ENCODE measurements around the gene LHPP. TPM values are rescaled to one million over a fixed set of nuclear protein-coding genes. Genes with fewer than 3 reads are reported as not detected.

LHPP gene
- total and polyA plus RNA-seq, 10 of the 15 experiments (the other 5 are each of a cell fraction or from before 2014, with no cell fraction given): 0.79 to 9.8 (median 6.7) TPM

- TF ChIP-seq CREB1 (IDR thresholded peaks at IDR 0.05; ENCODE audit: low read depth): no peak
- TF ChIP-seq WRNIP1 (IDR thresholded peaks at IDR 0.05; ENCODE audit: borderline replicate concordance, low read depth, low read length): no peak
- no peak for TF ChIP-seq POLR2A (IDR thresholded peaks at IDR 0.05; ENCODE audit: low read depth, low read length)
- TF ChIP-seq YY1 (IDR thresholded peaks at IDR 0.05; ENCODE audit: low read depth, low read length): no peak
- TF ChIP-seq SKIL (IDR thresholded peaks at IDR 0.05; ENCODE audit: low read depth, poor library complexity, severe bottlenecking): no peak
- TF ChIP-seq STAT1 (conservative IDR thresholded peaks at IDR 0.05): no peak
- no peak for TF ChIP-seq IKZF2 (IDR thresholded peaks at IDR 0.05)
- no peak for TF ChIP-seq ZNF687 (IDR thresholded peaks at IDR 0.05)
- no peak for TF ChIP-seq CBX3 (IDR thresholded peaks at IDR 0.05; ENCODE audit: borderline replicate concordance, low read depth)
- no peak for TF ChIP-seq LARP7 (IDR thresholded peaks at IDR 0.05)
- no peak for TF ChIP-seq TAF1 (IDR thresholded peaks at IDR 0.05; ENCODE audit: borderline replicate concordance, low read depth, low read length)
- no peak for TF ChIP-seq ZBTB4 (CRISPR knock-in tag; IDR thresholded peaks at IDR 0.05)
- no peak for TF ChIP-seq JUNB (IDR thresholded peaks at IDR 0.05)
- TF ChIP-seq SMARCA5 (IDR thresholded peaks at IDR 0.05): no peak
- no peak for TF ChIP-seq ZBED1 (IDR thresholded peaks at IDR 0.05; ENCODE audit: borderline replicate concordance)
- TF ChIP-seq SRF (IDR thresholded peaks at IDR 0.05; ENCODE audit: low read depth in 2 of 2, low read length in 2 of 2): no peak
- RAD21 ChIA-PET (ENCODE audit: unreplicated experiment): no interaction called here
- intact Hi-C loops (cut with micrococcal nuclease; ENCODE audit: unreplicated experiment): no loop called here
Measured at GRCh38 chr10:124469956-124470484, 8.4 kb downstream of the LHPP start.

More at GRCh38 chr10:124469956-124470484, 8.4 kb downstream of the LHPP start:
- no peaks in the 10 kb centered on the region for H4K20me1 ChIP-seq (ENCODE audit: control insufficient read depth, insufficient read depth)
- no peak overlapping the region for H3K4me2 ChIP-seq (ENCODE audit: control insufficient read depth, insufficient read depth)
- DNase-seq (ENCODE audit: low read depth, low spot score) (no peak), FAIRE-seq (no peak), ATAC-seq (no peak)
- no peak overlapping the region for H2AFZ ChIP-seq (ENCODE audit: control insufficient read depth, low read depth, low read length)
- in situ Hi-C loops (cut with MboI): no loop called here
- peaks cover 9% of the 10 kb centered on the region for H3K4me1 ChIP-seq (ENCODE audit: control insufficient read depth, insufficient read depth, low read length)
- no peaks in the 10 kb centered on the region for H3K79me2 ChIP-seq (ENCODE audit: control insufficient read depth, insufficient read depth, low read length)
- no peak overlapping the region for H3K4me3 ChIP-seq
- no TSS peak for BruUV-seq (replicated peaks)
- H3K27ac ChIP-seq (ENCODE audit: control insufficient read depth, insufficient read depth): no peak overlapping the region
- H3K36me3 ChIP-seq (ENCODE audit: control insufficient read depth in 2 of 2, insufficient read depth in 2 of 2, low read length in 1 of 2): no peaks in the 10 kb centered on the region
- no peak overlapping the region for H3K9ac ChIP-seq (ENCODE audit: control insufficient read depth, insufficient read depth, low read length)
- no peaks in the 10 kb centered on the region for H3K9me3 ChIP-seq (replicated peaks; ENCODE audit: control insufficient read depth, insufficient read depth, low read length)
- POLR2A ChIA-PET: no interaction called here
- SMC1A ChIA-PET (ENCODE audit: uncharacterized antibody, unreplicated experiment): no interaction called here
- H3K27me3 ChIP-seq (replicated peaks in 1 of 2; ENCODE audit: control insufficient read depth in 2 of 2, insufficient read depth in 2 of 2, low read length in 1 of 2): no peaks in the 10 kb centered on the region
- CTCF ChIA-PET: no interaction called here
- WGBS (ENCODE audit: insufficient coverage, insufficient replicate concordance, low lambda C conversion rate, missing lambda C conversion rate): 90% methylated on average over 20 of the region's 20 CpGs
